Karpas-422 (cell line): ENCODE data around the gene ZG16B. TPM values are rescaled to one million over a fixed set of nuclear protein-coding genes. Genes with fewer than 3 reads are reported as not detected.

ENCODE experiments used
- DNase-seq: peaks from one replicate; pipeline ENCODE4 v3.0.0-alpha.2; 2015
- H2AFZ ChIP-seq: fragments of 200-600 bp; sonication (generic); 2 replicates; pipeline ENCODE4 v1.6.1; 2014; ENCODE audit warnings: antibody characterized with exemption, low read length, mixed read lengths
- H3K27ac ChIP-seq: fragments of 200-600 bp; sonication (generic); 2 replicates; pipeline ENCODE4 v1.5.1; 2014; ENCODE audit warnings: mild to moderate bottlenecking, low read length, moderate library complexity
- H3K27me3 ChIP-seq: fragments of 200-600 bp; sonication (generic); 2 replicates; pipeline ENCODE4 v1.6.1; 2014; ENCODE audit warnings: low read length, mixed read lengths
- H3K36me3 ChIP-seq: fragments of 200-600 bp; sonication (generic); 2 replicates; pipeline ENCODE4 v1.6.1; 2014; ENCODE audit warnings: low read length, mixed read lengths; ENCODE audit not compliant: insufficient read depth
- H3K4me1 ChIP-seq: fragments of 200-600 bp; sonication (generic); 2 replicates; pipeline ENCODE4 v1.6.1; 2014; ENCODE audit warnings: mild to moderate bottlenecking, low read length, mixed read lengths
- H3K4me2 ChIP-seq: fragments of 200-600 bp; sonication (generic); 2 replicates; pipeline ENCODE4 v1.6.1; 2014; ENCODE audit warnings: low read length, low read depth, mild to moderate bottlenecking; ENCODE audit not compliant: poor library complexity, severe bottlenecking
- H3K4me3 ChIP-seq: fragments of 200-600 bp; sonication (generic); 2 replicates; pipeline ENCODE4 v1.5.1; 2014; ENCODE audit warnings: mild to moderate bottlenecking, antibody characterized with exemption, low read length, mixed read lengths
- H3K79me2 ChIP-seq: fragments of 200-600 bp; sonication (generic); 2 replicates; pipeline ENCODE4 v1.6.1; 2014; ENCODE audit warnings: mild to moderate bottlenecking, low read length, mixed read lengths
- H3K9ac ChIP-seq: fragments of 200-600 bp; sonication (generic); 2 replicates; pipeline ENCODE4 v1.6.0; 2014; ENCODE audit warnings: low read length
- H3K9me2 ChIP-seq: fragments of 200-600 bp; sonication (generic), shearing (Covaris generic); replicated peaks from 2 replicates; pipeline ENCODE4 v1.6.0; 2014; ENCODE audit warnings: mild to moderate bottlenecking, low read length, moderate library complexity; ENCODE audit not compliant: insufficient read depth
- H3K9me3 ChIP-seq: fragments of 300-700, 200-600 bp; sonication (generic); 2 replicates; pipeline ENCODE4 v1.6.1; 2014; ENCODE audit warnings: low read length, mixed read lengths
- H4K20me1 ChIP-seq: fragments of 200-600 bp; sonication (generic); 2 replicates; pipeline ENCODE4 v1.6.1; 2014; ENCODE audit warnings: mild to moderate bottlenecking, antibody characterized with exemption, low read length, low read depth; ENCODE audit not compliant: insufficient read depth
- small RNA-seq: library from RNA; depleted of rRNA; stranded (forward); fragments of <200 nt; gene quantifications from one replicate; pipeline ENCODE3, GENCODE V24; 2014
- total RNA-seq: library from RNA; depleted of rRNA; stranded (reverse); fragments of >200 nt; shearing (Covaris generic); gene quantifications from 2 replicates; pipeline ENCODE4 v1.2.3, GENCODE V29; 2014; ENCODE audit warnings: low replicate concordance; rRNA removed

ZG16B gene
- total RNA-seq, 1 experiment from 2014 or later: not detected

DNA sequence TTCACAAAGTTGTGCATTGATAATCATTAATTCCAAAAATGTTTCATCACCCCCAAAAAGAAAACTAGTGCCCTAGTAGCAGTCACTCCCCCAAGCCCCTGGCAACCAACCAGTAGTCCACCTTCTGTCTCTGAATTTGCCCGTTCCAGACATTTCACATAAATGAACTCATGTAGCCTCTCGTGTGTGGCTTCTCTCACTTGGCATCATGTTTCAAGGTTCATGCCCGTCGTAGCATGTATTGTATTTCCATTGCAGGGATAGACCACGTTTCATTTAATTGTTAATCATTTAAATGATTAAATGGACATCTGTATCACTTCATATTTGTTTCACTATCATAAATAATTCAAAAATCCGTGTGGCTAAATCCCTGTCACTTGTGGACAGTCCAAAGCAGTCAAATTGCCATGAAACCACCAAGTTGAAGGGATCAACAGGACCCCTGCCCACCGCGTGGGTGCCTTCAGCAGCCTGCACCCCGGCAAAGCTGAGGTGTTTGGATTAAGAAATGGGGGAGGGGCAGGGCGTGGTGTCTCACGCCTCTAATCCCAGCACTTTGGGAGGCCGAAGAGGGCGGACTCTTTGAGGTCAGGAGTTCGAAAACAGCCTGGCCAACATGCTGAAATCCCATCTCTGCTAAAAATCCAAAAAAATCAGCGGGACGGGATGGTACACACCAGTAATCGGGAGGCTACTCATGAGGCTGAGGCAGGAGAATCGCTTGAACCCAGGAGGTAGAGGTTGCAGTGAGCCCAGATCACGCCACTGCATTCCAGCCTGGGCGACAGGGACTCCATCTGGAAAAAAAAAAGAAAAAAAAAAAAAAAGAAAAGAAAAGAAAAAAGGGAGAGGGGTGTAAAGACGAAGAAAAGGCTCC, 44.2 kb downstream of the ZG16B start:
- no peak overlapping the region for H2AFZ ChIP-seq
- H3K4me3 ChIP-seq: no peak overlapping the region
- no peak overlapping the region for H3K27ac ChIP-seq
- H3K36me3 ChIP-seq: no peaks in the 10 kb centered on the region
- H3K4me1 ChIP-seq: no peaks in the 10 kb centered on the region
- no peaks in the 10 kb centered on the region for H3K9me2 ChIP-seq
- H3K27me3 ChIP-seq: no peaks in the 10 kb centered on the region
- no peaks in the 10 kb centered on the region for H3K9me3 ChIP-seq
- no peak for DNase-seq
- H3K9ac ChIP-seq: no peak overlapping the region
- peak overlapping the region; percentile 35 for H3K4me2 ChIP-seq
- H4K20me1 ChIP-seq: no peaks in the 10 kb centered on the region
- no peaks in the 10 kb centered on the region for H3K79me2 ChIP-seq

DNA sequence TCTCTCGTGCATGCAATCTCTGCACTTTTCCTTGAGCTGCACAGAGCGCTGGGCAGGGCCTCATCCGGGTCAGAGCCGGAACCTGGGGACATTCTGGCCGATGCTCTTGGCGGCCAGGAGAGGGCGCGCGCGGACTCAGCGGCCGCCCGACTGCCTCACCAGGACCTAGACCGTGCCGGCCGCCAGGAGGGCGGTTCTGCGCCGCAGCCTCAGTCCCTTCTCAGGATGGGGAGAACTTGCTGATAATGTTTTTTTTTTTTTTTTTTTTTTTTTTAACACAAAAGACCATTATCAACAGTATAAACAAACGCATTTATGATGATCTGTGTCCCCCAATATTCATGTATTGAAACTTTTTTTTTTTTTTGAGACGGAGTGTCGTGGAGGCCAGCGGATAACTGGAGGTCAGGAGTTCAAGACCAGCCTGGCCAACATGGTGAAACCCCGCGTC, 44.8 kb downstream of the ZG16B start:
- Histone ChIP-seq H3K4me2 (peak overlapping the region; percentile 35), H3K9ac (no peak overlapping the region), H3K27ac (no peak overlapping the region), H3K4me3 (no peak overlapping the region), H3K36me3 (no peaks in the 10 kb centered on the region), H2AFZ (no peak overlapping the region), H3K4me1 (no peaks in the 10 kb centered on the region), H3K9me2 (no peaks in the 10 kb centered on the region), H3K9me3 (no peaks in the 10 kb centered on the region; the same call in 1 of the 2 replicates), H4K20me1 (no peaks in the 10 kb centered on the region), H3K27me3 (no peaks in the 10 kb centered on the region), H3K79me2 (no peaks in the 10 kb centered on the region)
- peak; percentile 91 for DNase-seq

DNA sequence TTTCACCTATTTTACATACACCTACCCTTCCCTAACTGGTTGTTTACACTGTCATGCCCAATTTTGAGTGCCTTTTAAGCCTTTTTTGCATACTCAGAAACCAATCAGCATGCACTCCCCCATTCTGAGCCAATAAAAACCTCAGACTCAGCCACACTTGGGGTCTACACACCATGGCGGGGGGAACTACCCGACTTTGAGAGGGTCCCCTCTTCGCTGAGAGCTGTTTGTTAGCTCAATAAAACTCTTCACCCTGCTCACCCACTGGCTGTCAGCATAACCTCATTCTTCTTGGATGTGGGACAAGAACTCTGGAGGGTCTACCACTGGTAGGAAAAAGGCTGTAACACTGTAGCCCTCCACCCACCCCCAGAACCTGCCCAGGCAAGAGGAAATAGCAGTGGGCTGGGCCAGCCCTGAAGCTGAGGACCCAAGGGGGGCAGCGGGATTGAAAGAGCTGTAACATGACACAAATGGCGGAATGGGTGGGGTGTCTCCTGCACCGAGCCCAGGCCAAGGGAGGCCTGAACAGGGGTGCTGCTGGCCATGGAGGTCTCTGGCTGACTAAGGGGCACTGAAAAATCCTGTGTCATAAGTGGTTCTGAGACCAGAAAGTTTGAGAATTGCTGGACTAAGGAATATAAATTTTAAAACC, 49.9 kb downstream of the ZG16B start:
- H2AFZ ChIP-seq: no peak overlapping the region
- no peaks in the 10 kb centered on the region for H3K36me3 ChIP-seq
- H3K9me2 ChIP-seq: no peaks in the 10 kb centered on the region
- H3K27me3 ChIP-seq: no peaks in the 10 kb centered on the region
- no peak overlapping the region for H3K9ac ChIP-seq
- no peak overlapping the region for H3K4me2 ChIP-seq
- DNase-seq: peak; percentile 39
- no peaks in the 10 kb centered on the region for H4K20me1 ChIP-seq
- peaks cover 10% of the 10 kb centered on the region for H3K79me2 ChIP-seq
- no peaks in the 10 kb centered on the region; the same call in 1 of the 2 replicates for H3K9me3 ChIP-seq
- H3K4me1 ChIP-seq: peaks cover 6% of the 10 kb centered on the region
- H3K27ac ChIP-seq: no peak overlapping the region
- H3K4me3 ChIP-seq: no peak overlapping the region

Small RNA genes within 50 kb of the gene (small RNA-seq; reads per million reads assigned to genes)
- not detected for gene SNORA3C

Other genes with a start within 250 kb of the ZG16B start
- 15.7 and 21.1 TPM in 2 replicates for gene KCTD5, start 147.8 kb upstream of the ZG16B start, total RNA-seq
- 1.4 and 2.8 TPM in 2 replicates for gene PRSS27, start 110.1 kb upstream of the ZG16B start, total RNA-seq
- 127 and 133 TPM in 2 replicates for gene SRRM2, start 77.7 kb upstream of the ZG16B start, total RNA-seq
- gene ELOB, start 53.0 kb upstream of the ZG16B start, total RNA-seq: 336 and 358 TPM in 2 replicates
- gene PRSS33, start 42.7 kb upstream of the ZG16B start, total RNA-seq: not detected in 2 replicates
- not detected in 2 replicates for gene PRSS41, start 31.8 kb upstream of the ZG16B start, total RNA-seq
- gene PRSS21, start 13.1 kb upstream of the ZG16B start, total RNA-seq: not detected in 2 replicates
- not detected in 2 replicates for gene PRSS22, start 27.9 kb downstream of the ZG16B start, total RNA-seq
- gene FLYWCH2, start 52.9 kb downstream of the ZG16B start, total RNA-seq: 63.5 and 85.1 TPM in 2 replicates
- gene FLYWCH1, start 81.6 kb downstream of the ZG16B start, total RNA-seq: 11.0 and 22.7 TPM in 2 replicates
- gene KREMEN2, start 134.0 kb downstream of the ZG16B start, total RNA-seq: 3.4 and 8.5 TPM in 2 replicates
- 30.7 and 44.0 TPM in 2 replicates for gene PAQR4, start 139.0 kb downstream of the ZG16B start, total RNA-seq
- gene PKMYT1, start 150.1 kb downstream of the ZG16B start, total RNA-seq: 17.6 and 30.3 TPM in 2 replicates
- not detected in 2 replicates for gene CLDN9, start 182.6 kb downstream of the ZG16B start, total RNA-seq
- gene CLDN6, start 187.9 kb downstream of the ZG16B start, total RNA-seq: not detected in 2 replicates
- gene TNFRSF12A, start 190.1 kb downstream of the ZG16B start, total RNA-seq: 4.9 and 9.4 TPM in 2 replicates
- 51.7 and 67.8 TPM in 2 replicates for gene HCFC1R1, start 193.6 kb downstream of the ZG16B start, total RNA-seq
- gene THOC6, start 193.7 kb downstream of the ZG16B start, total RNA-seq: 20.0 and 35.8 TPM in 2 replicates
- not detected in 2 replicates for gene BICDL2, start 206.6 kb downstream of the ZG16B start, total RNA-seq
- gene MMP25, start 216.3 kb downstream of the ZG16B start, total RNA-seq: 0.15 and 0.47 TPM in 2 replicates
- not detected in 2 replicates for gene IL32, start 235.3 kb downstream of the ZG16B start, total RNA-seq